NOMO-1 treated with DMSO at 0.1 percent for 48 hours (cell line): ENCODE results near the gene TMEM163.
"Not testable (repeated sequence)": the region's sequence is repeated elsewhere in the genome, so short reads cannot be mapped to it uniquely, and the experiment has no call there.

Experiments used
- DNase-seq: peaks from one replicate; lab custom pipeline; 2025; ENCODE audit not compliant: unreplicated experiment; lab: John Stamatoyannopoulos, UW

TMEM163 gene

GRCh38 chr2:134665727-134666506, 52.9 kb downstream of the TMEM163 start:
- DNase-seq, result no peak

GRCh38 chr2:134663451-134664450, 55.0 kb downstream of the TMEM163 start:
- DNase-seq, result no peak

GRCh38 chr2:134662751-134663150, 56.0 kb downstream of the TMEM163 start:
- DNase-seq, result no peak

- no peak for DNase-seq
These were observed 58.0 kb downstream of the TMEM163 start for GRCh38 chr2:134660626-134661402.

GRCh38 chr2:134659724-134660123, 59.1 kb downstream of the TMEM163 start:
- DNase-seq, result no peak

- DNase-seq, result no peak
These were observed 61.0 kb downstream of the TMEM163 start for GRCh38 chr2:134657650-134658250.

GRCh38 chr2:134656391-134656790, 62.4 kb downstream of the TMEM163 start:
- DNase-seq, result not testable (repeated sequence)

GRCh38 chr2:134648586-134648985, 70.2 kb downstream of the TMEM163 start:
- no peak for DNase-seq

GRCh38 chr2:134647607-134648256, 71.1 kb downstream of the TMEM163 start:
- no peak for DNase-seq

- DNase-seq, result no peak
These were observed 75.9 kb downstream of the TMEM163 start for GRCh38 chr2:134642938-134643337.

GRCh38 chr2:134640494-134640893, 78.3 kb downstream of the TMEM163 start:
- DNase-seq, result no peak

- peak; percentile 2 for DNase-seq
These were observed 79.5 kb downstream of the TMEM163 start for GRCh38 chr2:134639265-134639664.

- no peak for DNase-seq
These were observed 82.1 kb downstream of the TMEM163 start for GRCh38 chr2:134636714-134637113.

GRCh38 chr2:134634054-134634753, 84.6 kb downstream of the TMEM163 start:
- no peak for DNase-seq

GRCh38 chr2:134630504-134631159, 88.2 kb downstream of the TMEM163 start:
- DNase-seq, result no peak

GRCh38 chr2:134628453-134628852, 90.3 kb downstream of the TMEM163 start:
- DNase-seq, result no peak

- no peak for DNase-seq
These were observed 92.0 kb downstream of the TMEM163 start for GRCh38 chr2:134626781-134627180.

GRCh38 chr2:134625311-134625710, 93.5 kb downstream of the TMEM163 start:
- no peak for DNase-seq

GRCh38 chr2:134623796-134624195, 95.0 kb downstream of the TMEM163 start:
- peak; percentile 73 for DNase-seq
